H54 (cell line): ENCODE results near the gene DGKI.
A peak's percentile ranks its signal among the peaks of the same experiment; 100 is the strongest.

Source experiments
- DNase-seq: peaks from one replicate; pipeline ENCODE4 v3.0.0; 2011; ENCODE audit warnings: low spot score, mixed read lengths; ENCODE audit not compliant: insufficient read length
- FAIRE-seq: peaks from 3 replicates; lab custom pipeline; 2011; peaks lifted over from hg19 to GRCh38; lab: Jason Lieb, UNC
- POLR2A ChIP-seq: IDR thresholded peaks from 2 replicates; pipeline ENCODE4 v1.6.1; 2011; ENCODE audit warnings: low read depth, mild to moderate bottlenecking, low read length

The DGKI gene

GRCh38 chr7:137804836-137805235 is 41.9 kb downstream of the DGKI start:
- TF ChIP-seq POLR2A = no peak
- FAIRE-seq (no peak), DNase-seq (no peak)

GRCh38 chr7:137801491-137801890 is 45.3 kb downstream of the DGKI start:
- no peak for DNase-seq
- no peak for TF ChIP-seq POLR2A
- FAIRE-seq = no peak

- no peak for TF ChIP-seq POLR2A
- FAIRE-seq (peak; percentile 66), DNase-seq (no peak)
These were observed 45.8 kb downstream of the DGKI start for GRCh38 chr7:137801003-137801402.

- TF ChIP-seq POLR2A = no peak
- DNase-seq (no peak), FAIRE-seq (no peak)
These were observed 48.6 kb downstream of the DGKI start for GRCh38 chr7:137798073-137798763.

- TF ChIP-seq POLR2A = no peak
- FAIRE-seq (no peak), DNase-seq (no peak)
These were observed 51.6 kb downstream of the DGKI start for GRCh38 chr7:137795211-137795610.

GRCh38 chr7:137791930-137792329 is 54.8 kb downstream of the DGKI start:
- no peak for DNase-seq
- TF ChIP-seq POLR2A = no peak
- no peak for FAIRE-seq

- TF ChIP-seq POLR2A = no peak
- FAIRE-seq (no peak), DNase-seq (no peak)
These were observed 55.9 kb downstream of the DGKI start for GRCh38 chr7:137790828-137791227.

GRCh38 chr7:137789215-137789882 is 57.4 kb downstream of the DGKI start:
- TF ChIP-seq POLR2A = no peak
- DNase-seq (no peak), FAIRE-seq (no peak)

- no peak for TF ChIP-seq POLR2A
These were observed 59.3 kb downstream of the DGKI start for GRCh38 chr7:137787301-137787976.

GRCh38 chr7:137778511-137778910 is 68.3 kb downstream of the DGKI start:
- TF ChIP-seq POLR2A = no peak
- FAIRE-seq (no peak), DNase-seq (no peak)

More at GRCh38 chr7:137787301-137787976, 59.3 kb downstream of the DGKI start:
- DNase-seq (no peak), FAIRE-seq (no peak)

- DNase-seq (peak; percentile 7), FAIRE-seq (no peak)
- no peak for TF ChIP-seq POLR2A
These were observed 72.0 kb downstream of the DGKI start for GRCh38 chr7:137774793-137775201.

- peak; percentile 18 for DNase-seq
- no peak for TF ChIP-seq POLR2A
- peak; percentile 96 for FAIRE-seq
These were observed 74.0 kb downstream of the DGKI start for GRCh38 chr7:137772748-137773147.

GRCh38 chr7:137772316-137772715 is 74.5 kb downstream of the DGKI start:
- DNase-seq = no peak
- FAIRE-seq = no peak
- no peak for TF ChIP-seq POLR2A

- no peak for FAIRE-seq
These were observed 75.1 kb downstream of the DGKI start for GRCh38 chr7:137771679-137772078.

More at GRCh38 chr7:137771679-137772078, 75.1 kb downstream of the DGKI start:
- TF ChIP-seq POLR2A = no peak
- peak; percentile 4 for DNase-seq
